GM11168 (cell line): ENCODE results near the gene HRAS.

Experiments
- in situ Hi-C: fragments of 300-500 bp; cut with MboI; formaldehyde crosslinking; loops from one replicate; pipeline ENCODE4 v1.12.0; 2022; ENCODE audit warnings: low sequenced_read_pairs; ENCODE audit not compliant: unreplicated experiment

The HRAS gene

DNA sequence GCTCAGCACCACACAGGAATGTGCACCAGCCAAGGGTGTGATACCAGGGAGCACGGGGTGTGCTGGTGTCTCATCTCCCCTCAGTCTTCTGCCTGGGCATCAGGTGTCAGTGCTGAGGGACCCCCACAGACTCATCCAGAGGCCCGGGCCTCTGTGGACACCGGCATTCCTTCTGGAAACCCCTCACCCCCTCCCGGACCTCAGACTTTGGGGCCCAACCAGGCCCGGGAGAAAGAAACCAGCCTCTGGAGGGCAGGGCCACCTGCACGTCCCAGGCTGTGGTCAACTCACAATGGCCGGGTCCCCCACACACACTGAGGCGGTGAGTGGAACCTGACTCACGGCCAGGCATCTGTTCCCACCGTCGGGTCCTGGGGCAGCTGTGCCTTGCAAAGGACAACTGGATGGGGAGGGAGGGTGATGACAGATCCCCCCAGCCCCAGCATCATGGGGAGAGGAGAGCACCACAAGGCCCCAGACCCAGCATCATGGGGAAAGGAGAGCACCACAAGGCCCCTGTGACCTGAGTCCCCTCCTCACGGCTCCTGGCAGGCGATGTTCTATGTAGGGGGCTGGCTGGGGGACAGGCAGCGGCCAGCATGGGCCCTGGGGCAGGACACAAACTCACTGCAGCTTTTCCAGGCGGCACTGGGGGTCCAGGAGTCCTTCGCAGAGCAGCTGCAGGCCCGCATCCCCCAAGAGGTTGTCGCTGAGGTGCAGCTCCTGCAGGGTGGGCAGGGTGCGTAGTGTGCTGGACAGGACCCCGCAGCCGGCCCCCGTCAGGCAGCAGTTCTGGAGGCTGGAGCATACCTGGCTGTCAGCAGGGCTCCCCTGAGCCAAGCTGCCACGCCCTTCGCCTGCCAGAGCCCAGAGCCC lies 35.9 kb downstream of the HRAS start:
- in situ Hi-C loops: no loop called here

DNA sequence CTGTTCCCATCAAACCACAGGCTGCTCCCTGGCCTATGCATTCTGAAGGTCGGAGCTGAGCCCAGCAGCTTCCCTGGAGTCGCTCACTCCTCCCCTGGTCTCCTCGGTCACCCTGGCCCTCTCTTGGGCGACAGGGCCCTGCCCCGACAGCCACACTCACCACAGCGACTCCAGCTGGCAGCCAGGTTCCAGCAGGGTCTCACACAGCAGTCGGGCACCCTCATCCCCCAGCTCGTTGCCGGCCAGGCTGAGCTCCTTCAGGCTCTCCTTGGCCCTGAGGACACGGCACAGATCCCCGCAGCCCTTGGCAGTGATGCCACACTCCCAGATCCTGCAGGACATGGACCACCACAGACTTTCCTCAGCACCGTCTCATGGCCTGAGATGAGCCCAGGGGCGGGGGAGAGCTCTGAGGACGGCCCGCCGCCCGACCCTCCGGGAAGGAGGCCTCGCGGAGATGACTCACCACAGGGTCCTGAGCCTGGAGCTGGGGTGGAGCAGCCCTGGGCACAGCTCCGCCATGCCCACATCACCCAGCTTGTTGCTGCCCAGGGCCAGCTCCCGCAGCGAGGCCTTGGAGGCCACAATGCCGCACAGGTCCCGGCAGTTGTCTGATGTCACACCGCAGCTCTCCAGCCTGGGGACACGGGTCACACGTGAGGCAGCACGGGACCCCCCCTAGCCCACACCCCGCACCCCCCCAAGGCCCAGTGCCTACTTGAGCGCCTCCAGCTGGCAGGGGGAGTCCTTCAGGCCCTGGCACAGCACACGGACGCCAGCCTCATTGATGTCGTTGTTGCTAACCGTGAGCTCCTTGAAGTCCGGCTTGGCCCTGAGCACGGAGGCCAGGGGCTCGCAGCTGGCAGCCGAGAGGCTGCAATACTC lies 36.8 kb downstream of the HRAS start:
- in situ Hi-C loops: no loop called here

DNA sequence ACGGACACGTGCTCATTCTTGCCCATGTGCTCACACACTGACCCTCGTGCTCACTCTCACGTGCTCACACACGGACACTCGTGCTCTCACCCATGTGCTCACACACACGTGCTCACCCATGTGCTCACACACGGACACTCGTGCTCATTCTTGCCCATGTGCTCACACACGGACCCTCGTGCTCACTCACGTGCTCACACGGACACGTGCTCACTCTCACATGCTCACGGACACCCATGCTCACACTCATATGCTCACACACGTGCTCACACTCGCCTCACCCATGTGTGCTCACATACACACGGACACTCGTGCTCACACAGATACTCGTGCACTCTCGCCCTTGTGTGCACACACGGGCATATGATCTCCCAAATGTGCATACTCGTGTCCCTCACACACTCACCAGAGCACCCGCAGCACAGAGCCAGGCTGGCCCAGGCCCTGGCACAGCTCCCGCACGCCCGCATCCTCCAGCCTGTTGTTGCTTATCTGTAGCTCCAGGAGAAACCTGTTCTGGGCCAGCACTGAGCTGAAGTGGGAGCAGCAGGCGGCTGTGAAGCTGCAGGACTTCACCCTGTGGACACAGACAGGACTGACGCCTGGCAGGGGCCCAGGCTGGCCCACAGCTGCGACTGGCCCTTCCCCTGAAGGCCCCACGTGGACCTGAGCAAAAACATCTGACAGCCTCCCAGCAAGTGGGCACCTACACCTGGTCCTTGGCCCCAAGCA lies 37.6 kb downstream of the HRAS start:
- in situ Hi-C loops: no loop called here

DNA sequence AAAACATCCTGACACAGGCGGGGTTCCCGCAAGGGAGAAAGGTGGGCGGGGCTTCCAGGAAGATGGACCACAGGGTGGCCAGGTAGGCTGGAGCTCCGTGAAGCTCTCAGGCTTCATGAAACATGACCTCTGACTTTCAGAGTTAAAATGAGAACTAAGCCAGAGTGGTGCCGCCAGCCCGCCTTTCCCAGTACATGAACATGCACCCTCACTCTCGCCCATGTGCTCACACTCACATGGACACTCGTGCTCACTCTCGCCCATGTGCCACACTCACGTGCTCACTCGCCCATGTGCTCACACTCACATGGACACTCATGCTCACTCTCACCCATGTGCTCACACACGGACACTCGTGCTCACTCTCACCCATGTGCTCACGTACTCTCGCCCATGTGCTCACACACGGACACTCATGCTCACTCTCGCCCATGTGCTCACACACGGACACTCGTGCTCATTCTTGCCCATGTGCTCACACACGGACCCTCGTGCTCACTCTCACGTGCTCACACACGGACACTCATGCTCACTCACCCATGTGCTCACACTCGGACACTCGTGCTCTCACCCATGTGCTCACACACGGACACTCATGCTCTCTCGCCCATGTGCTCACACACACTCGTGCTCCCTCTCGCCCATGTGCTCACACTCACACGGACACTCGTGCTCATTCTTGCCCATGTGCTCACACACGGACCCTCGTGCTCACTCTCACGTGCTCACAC lies 38.4 kb downstream of the HRAS start:
- in situ Hi-C loops: no loop called here

DNA sequence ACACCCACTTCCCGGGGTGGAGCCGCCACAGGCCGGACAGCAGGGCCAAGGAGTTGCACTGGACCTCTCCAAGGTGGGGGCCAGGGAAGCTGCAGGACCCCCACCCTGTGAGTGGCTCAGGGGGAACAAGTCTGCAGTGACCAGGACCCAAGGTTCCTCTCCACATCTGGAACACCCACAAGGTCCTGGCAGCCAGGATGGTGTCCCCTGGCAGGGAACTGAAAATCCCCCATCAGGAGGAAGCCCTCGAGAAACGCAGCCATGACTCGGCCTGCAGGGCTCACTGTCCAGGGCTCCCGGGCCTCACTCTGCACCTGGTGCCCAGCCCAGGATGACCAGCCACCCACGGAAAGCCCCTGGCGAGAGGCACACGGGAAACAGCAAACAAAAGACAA lies 39.8 kb downstream of the HRAS start:
- in situ Hi-C loops: no loop called here

DNA sequence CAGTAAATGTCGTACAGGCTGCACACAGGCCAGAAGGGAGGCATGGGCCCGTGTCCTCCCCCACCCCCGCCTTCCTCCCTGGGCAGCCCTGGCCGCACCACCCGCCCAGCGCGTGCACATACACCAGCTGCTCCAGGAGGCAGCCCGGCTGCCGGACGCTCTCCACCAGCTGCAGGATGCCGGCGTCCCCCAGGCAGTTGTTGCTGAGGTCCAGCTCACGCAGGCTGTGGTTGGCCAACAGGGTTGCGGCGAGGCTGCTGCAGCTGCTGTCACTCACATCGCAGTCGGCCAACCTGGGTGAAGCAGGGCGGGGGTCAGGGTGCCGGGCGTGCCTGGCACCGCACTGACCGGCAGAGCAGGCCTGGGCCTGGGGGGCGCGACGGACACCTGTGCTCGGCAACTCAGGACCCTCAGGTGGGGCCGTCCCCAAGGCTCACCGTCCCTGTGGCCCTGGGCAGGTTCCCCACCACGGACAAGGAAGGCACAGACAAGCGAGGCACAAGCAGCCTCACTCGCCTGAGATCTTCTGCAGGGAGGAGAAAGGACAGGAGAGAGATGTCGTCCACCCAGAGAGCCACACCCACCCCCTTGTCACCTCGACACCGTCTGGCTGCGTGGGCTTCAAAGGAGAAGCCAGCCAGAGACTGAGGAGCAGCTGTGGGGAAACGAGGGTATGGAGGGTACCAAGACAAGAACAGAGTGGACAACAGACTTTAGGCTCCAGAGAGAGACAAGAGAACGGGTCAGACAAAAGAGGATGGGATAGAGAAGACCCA lies 40.4 kb downstream of the HRAS start:
- in situ Hi-C loops: no loop called here

DNA sequence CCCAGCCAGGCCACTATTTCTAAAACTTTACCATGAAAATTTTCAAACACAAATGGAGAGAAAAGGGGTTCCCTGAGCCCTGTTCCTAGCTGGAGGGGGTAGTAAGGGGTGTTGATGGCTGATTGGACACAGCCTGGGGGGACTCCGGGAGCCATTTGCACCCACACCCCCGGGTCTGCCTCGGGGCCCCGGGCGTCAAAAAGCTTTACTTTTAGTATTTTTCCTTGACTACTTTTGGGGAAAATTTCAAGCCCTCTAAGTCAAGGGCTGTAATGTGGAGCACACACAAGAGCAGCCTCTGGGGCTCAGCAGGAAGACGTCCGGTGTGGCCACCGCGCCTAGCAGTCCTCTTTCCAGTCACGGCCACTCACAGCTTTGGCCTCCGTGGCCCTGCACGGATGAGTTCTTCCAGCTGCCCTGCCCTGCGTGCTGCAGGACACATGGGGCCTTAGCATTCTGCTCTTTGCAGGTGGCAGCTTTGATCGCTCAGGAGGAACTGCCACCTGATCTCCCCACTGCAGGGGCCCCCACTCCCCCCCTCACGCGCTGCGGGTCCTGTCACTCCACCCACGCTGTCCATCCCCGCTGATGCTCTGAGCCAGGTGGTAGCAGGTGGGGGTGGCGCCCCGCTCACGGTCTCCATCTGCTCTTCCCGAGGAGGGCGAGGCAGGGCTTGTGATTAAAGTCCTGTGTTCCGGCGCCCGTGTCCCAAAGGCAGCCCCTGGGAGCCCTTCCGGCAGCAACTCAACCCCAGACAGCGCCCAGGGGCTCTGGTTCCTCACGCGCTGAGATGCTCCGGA lies 42.7 kb downstream of the HRAS start:
- in situ Hi-C loops: no loop called here

DNA sequence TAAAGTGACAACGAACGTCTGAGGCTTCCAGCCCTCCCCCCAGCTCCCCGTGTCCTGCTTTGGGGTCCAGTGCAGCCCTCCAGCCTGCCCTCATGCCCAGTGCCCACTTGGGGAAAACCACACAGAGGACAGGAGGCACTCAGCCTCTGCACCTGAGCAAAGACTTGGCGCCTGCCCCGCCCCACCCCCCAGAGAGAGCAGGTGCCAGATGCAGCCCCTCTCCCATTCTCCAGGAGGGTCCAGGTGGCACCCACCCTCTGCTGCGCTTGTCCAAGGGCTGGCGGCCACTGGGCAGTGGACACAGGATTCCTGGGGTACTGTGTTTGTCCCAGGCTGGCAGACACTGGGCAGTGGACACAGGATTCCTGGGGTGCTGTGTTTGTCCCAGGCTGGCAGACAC lies 44.0 kb downstream of the HRAS start:
- in situ Hi-C loops: no loop called here

DNA sequence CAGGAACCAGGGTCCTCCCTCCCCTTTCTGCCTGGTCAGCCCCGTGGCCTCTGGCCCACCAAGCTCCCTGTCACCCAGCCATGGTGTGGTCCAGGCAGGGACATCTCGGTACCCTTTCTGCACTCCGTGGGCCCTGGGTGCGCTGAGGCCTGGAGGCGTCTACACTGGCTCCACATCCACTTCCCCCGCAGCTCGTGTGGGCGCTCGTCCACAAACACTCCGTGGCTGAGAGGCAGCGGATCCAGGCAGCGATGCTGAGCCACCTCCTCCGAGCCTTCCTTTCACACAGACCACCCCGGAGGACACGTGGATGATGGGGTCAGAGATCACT lies 44.5 kb downstream of the HRAS start:
- in situ Hi-C loops: no loop called here

DNA sequence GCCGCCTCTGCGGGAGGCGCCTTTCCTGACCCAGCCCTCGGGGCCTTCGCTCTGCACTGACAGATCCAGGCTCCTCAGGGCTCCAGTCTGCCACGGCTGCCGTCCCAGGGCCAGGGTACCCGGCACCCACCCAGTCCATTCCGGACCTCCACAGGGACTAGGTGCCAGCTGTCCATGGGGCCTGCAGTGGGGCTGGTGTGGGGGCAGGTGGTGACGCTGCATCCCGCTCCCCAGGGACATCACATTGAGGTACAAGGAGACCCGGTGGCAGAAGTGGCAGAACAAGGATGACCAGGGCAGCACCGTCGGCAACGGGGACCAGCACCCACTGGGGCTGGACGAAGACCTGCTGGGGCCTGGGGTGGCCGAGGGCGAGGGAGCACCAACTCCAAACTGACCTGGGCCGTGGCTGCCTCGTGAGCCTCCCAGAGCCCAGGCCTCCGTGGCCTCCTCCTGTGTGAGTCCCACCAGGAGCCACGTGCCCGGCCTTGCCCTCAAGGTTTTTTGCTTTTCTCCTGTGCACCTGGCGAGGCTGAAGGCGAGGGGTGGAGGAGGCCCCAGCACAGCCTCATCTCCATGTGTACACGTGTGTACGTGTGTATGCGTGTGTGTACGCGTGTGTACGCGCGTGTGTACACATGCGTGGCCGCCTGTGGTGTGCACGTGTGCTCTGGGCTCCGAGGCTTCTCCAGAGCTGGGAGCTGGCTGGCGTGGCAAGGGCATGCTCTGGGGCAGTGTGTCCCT lies 45.0 kb downstream of the HRAS start:
- in situ Hi-C loops: no loop called here

DNA sequence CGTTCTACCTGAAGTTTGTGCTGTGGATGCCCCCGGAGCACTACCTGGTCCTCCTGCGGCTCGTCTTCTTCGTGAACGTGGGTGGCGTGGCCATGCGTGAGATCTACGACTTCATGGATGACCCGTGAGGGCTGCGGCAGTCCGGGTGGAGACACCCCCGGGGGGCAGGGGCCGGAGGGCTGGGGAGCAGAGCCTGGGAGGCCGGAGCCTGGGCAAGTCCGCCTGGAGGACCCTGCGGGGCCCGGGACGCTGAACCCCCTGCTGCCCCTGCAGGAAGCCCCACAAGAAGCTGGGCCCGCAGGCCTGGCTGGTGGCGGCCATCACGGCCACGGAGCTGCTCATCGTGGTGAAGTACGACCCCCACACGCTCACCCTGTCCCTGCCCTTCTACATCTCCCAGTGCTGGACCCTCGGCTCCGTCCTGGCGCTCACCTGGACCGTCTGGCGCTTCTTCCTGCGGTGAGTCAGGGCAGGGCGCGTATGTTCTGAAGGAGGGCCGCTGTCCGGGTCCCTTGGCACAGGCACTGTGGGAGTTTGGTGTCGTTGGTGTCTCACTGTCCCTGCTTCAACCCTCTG lies 45.7 kb downstream of the HRAS start:
- in situ Hi-C loops: no loop called here

DNA sequence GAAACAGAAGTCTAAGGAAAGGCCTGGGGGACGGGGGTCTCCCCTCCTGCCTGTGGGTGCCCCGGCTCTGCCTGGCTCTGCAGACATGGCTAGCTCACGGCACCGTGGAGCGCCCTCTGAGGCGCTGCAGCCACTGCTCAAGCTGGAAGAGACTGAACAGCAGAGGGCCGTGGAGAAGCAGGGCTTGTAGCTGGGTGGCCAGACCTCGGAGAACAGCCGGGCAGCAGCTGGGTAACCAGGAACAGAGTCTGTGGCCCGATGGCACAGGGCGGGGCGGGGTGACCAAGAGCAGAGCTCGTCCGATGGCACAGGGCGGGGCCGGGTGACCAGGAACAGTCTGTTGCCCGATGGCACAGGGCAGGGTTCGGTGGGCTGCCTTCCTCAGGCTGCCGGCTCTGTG lies 46.4 kb downstream of the HRAS start:
- in situ Hi-C loops: no loop called here

DNA sequence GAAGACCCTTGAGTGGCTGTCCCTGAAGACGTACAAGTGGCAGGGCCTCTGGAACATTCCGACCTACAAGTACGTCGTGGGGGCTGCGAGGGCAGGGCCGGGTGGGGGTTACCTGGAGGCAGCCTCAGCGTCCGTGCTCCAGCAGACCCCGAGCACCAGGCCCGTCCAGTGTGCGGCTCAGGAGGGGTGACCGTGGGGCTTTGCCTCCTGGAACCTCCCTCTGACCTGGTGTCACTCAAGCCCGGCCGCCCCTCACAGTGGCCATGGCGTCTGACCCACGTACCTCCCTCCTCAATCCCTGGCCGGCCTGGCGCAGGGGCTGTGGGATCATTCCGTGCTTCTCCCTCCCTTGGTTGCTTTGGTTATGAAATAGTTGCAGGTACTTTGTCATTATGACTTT lies 46.8 kb downstream of the HRAS start:
- in situ Hi-C loops: no loop called here

DNA sequence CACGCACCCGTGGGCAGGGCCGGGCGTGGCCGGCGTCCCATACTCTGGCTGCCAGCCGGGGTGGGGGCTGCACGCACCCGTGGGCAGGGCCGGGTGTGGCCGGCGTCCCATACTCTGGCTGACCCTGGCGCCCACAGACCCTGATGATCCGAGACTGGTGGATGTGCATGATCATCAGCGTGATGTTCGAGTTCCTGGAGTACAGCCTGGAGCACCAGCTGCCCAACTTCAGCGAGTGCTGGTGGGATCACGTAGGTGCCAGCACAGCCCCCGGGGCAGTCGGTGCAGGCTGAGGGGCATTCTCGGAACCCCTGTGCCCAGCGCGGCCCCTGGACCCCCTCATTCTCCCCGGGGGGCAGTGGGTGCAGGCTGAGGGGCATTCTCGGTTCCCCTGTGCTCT lies 47.3 kb downstream of the HRAS start:
- in situ Hi-C loops: no loop called here

DNA sequence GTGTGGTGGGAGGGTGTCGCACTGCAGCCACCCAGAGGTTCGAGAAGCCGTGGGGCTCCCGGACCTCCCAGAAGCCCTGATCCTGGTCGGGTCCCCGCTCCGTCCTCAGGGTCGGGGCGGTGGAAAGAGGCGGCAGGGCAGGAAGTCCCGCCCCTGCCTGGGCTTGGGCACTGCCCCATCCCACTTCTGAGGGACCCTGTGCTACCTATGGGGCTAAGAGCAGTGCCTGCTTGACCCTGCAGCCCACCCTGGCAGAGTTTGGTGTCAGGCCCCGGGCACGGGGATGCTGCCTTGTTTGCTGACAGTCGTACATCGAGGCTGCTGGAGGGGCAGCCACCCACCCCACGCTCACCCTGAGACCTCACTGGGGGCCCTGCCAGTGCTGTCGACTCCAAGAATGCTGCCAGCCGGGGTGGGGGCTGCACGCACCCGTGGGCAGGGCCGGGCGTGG lies 47.8 kb downstream of the HRAS start:
- in situ Hi-C loops: no loop called here

DNA sequence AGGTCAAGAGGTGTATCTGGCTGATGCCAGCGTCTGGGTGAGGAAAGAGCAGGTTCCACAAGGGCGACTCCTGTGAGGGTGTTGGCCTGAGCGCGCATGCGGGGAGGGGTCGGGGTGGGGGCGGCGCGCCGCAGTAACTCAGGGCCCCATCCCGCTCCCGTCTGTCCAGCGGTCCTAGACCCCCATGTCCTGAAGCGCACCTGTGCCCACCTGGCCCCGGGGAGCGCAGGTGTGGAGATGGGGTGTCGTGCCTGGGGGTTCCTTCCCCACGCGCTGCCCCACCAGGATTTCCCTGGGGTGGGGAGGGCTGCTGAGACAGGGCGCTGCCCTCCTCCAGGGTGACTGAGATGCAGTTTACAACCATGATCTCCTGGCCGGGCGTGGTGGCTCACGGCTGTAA lies 49.2 kb downstream of the HRAS start:
- in situ Hi-C loops: no loop called here

DNA sequence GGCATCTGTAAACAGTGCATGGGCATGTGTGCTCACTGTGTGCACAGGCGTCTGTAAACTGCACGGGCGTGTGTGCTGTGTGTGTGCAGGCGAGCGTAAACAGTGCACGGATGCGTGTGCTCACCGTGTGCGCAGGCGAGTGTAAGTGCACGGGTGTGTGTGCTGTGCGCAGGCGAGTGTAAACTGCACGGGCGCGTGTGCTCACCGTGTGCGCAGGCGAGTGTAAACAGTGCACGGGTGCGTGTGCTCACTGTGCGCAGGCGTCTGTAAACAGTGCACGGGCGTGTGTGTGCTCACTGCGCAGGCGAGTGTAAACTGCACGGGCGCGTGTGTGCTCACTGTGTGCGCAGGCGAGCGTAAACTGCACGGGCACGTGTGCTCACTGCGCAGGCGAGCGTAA lies 50.8 kb downstream of the HRAS start:
- in situ Hi-C loops: no loop called here
